A204.1 (cell line): ENCODE measurements around the gene MAP1A.
"Not testable (repeated sequence)": the region's sequence is repeated elsewhere in the genome, so short reads cannot be mapped to it uniquely, and the experiment has no call there.

Source experiments
- FAIRE-seq: peaks from 2 replicates; lab custom pipeline; 2012; peaks lifted over from hg19 to GRCh38; lab: Jason Lieb, UNC

MAP1A gene

DNA sequence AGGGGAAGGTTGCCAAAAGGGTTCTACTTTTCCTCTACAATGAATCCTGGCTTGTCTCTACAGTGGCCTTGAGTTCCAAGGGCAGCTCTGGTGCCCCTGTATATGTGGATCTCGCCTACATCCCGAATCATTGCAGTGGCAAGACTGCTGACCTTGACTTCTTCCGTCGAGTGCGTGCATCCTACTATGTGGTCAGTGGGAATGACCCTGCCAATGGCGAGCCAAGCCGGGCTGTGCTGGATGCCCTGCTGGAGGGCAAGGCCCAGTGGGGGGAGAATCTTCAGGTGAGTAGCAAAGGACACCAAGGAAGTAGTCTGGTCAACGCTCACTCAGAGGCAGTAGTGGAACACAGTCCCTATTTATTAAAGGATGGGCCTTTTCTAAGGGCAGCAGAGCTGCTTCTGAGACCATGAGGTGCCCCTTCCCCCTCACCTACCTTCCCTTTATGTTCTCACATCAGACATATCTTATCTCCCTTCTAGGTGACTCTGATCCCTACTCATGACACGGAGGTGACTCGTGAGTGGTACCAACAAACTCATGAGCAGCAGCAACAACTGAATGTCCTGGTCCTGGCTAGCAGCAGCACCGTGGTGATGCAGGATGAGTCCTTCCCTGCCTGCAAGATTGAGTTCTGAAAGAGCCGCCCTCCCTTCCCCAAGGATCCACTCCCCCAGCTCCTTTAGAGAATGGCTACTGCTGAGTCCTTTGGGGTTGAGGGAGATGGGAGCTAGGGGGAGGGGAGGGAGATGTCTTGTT is 12.4 kb downstream of the MAP1A start:
- no peak for FAIRE-seq

DNA sequence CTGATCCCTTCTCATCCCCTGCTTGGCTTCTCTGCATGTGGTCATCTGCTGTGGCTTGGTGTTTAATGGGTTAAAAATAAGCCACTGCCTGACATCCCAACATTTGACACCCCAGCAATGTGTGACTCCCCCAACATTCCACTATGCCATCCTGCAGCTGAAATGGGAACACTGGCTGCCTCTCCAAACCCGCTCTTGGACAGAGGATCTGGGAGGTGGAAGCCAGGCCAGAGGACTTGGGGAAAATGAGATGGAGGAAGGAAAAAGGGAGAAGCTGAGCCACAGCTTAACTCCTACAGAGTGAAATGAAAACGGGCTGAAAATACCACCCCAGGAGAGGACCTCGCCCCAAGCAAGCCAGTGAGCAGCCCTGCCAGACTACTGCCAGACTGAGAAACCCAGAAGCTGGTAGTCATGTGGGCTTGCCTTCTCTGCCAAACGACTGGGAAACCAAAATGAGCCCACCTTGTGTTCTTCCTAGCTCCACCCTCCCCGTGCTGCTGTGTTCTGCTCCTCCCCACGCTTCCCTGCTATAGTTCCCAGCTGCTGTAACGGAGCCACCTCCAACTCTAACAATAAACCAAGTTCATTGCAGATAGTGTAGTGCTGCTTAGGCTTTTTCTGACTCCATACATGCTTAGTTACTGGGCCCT is 13.7 kb downstream of the MAP1A start:
- no peak for FAIRE-seq

DNA sequence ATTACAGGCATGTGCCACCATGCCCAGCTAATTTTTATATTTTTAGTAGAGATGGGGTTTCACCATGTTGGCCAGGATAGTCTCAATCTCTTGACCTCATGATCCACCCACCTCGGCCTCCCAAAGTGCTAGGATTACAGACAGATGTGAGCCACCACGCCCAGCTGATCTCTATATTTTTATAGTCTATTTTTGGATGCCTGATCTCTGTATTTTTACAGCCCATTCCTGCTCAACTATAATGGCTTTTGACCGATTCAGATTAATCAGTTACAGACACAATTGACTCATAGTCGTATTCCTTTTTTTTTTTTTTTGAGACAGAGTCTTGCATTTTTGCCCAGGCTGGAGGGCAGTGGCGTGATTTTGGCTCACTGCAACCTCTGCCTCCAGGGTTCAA is 15.4 kb downstream of the MAP1A start:
- FAIRE-seq = not testable (repeated sequence)

DNA sequence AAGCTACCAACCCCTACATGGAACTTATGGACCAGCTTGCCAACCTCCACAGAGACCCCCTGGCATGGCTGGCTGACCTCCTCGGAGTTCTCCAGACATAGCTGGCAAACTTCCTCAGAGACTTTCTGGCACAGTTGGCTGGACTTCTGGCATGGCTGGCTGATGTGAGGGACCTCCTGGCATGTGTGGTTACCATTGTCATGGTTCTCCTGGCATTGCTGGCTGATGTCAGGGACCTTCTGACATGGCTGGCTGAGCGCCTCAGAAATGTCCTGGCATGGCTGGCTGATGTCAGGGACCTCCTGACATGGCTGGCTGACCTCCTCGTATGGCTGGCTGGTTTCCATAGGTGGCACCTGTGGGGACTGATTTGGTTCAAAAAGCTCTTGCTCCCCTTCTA is 17.5 kb downstream of the MAP1A start:
- no peak for FAIRE-seq

DNA sequence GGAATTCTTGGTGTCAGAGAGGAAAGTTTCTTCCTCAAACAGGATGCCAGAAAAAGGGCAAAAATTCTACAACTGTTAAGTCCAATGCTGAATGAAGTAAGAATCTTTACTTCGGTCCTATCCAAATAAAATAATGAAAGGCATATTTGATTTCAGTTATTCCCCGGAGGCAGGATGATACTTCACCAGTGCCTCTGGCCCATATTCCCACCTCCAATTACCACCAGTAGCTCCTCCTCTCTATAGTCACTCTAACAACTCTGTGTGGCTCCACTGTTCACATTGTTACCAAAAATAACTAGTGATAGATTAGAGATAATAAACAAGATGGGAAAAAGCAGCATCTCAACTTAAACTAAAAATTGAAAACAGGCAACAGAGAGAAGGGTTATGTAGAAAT is 20.7 kb downstream of the MAP1A start:
- no peak for FAIRE-seq

DNA sequence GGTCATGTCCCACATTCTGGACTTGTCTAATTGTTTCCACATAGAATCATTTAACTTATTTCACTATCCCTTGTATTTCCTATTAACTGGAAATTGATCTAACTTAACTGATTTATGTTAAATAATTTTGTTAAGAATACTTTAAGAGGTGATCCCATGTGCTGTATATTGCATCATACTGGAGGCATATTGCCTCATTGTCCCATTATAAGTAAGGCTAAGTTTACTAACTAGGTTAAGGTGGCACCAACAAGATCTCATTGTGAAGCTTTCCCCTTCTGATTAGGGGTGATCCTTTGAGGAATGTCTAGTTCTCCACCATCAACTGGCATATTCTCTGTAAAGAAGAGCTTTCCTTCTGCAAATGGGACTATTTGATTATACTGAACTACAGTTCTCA is 24.4 kb downstream of the MAP1A start:
- no peak for FAIRE-seq

DNA sequence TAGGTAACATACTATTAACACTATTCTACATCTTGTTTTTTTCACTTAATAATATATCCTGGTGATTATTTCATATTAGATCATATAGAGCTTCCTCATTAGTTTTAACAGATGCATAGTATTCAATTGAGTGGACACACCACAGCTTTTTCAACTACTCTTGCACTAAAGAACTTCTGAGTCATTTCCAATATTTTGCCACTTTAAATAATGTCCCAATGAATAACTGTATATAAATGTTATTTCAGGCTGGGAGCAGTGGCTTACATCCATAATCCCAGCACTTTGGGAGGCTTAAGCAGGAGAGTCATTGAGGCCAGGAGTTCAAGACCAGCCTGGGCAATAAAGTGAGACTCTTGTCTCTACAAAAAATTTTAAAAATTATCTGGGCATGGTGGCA is 26.9 kb downstream of the MAP1A start:
- no peak for FAIRE-seq

DNA sequence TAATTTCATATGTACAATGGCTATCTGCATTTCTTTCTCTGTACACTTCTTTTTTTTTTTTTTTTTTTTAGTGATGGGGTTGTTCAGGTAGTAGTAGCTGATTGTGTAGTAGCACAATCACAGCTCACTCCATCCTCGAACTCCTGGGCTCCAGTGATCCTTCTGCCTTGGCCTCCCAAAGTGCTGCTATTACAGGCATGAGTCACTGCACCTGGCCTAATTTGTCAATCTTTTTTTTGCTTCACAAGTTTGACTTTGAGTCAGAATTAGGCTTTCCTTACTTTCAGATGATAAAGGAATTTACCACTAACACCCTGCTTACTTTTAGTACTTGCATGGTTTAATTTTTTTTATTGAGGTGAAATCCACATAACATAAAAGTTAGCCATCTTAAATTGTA is 28.0 kb downstream of the MAP1A start:
- FAIRE-seq = no peak

DNA sequence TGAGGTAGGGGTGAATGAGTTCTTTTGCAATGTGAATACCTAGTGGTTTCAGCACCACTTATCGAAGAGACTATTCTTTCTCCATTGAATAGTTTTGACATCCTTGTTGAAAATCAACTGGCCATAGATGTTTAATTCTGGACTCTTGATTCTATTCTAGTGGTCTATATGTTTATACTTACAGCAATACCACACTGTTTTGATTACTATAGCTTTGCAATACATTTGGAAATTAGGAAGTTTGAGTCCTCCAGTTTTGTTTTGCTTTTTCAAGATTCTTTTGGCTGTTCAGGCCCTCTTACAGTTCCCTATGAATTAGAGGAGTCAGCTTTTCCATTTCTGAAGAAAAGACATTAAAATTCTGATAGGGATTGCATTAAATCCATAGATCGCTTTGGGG is 30.1 kb downstream of the MAP1A start:
- FAIRE-seq = no peak

DNA sequence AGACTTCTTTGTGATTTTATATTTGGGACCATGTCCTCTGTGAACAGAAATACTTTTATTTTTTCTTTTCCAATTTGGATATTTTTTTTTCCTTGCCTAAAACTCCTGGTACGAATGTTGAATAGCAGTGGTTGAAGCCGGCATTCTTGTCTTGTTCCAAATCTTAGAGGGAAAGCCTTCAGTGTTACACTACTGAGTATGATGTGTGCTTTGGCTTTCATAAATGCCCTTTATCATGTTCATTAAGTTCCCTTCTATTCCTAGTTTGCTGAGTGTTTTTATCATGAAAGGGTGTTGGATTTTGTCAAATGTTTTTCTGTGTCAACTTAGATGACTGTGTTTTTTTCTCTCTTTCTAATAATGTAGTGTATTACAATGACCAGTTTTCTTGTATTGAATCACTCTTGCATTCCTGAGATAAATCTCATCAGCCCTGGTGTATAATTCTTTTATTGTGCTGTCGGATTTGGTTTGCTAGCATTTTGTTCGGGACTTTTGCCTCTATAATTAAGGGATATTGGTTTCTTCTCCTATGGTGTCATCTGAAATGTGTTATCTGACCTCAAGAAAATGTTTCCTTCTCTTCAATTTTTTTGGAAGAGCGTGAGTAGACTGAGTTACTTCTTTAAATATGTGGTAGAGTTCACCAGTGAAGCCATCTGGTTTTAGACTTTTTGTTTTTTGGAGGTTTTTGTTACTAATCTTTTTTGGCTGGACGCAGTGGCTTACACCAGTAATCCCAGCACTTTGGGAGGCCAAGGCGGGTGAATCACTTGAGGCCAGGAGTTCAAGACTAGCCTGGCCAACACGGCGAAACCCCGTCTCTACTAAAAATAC is 33.3 kb downstream of the MAP1A start:
- FAIRE-seq = no peak

DNA sequence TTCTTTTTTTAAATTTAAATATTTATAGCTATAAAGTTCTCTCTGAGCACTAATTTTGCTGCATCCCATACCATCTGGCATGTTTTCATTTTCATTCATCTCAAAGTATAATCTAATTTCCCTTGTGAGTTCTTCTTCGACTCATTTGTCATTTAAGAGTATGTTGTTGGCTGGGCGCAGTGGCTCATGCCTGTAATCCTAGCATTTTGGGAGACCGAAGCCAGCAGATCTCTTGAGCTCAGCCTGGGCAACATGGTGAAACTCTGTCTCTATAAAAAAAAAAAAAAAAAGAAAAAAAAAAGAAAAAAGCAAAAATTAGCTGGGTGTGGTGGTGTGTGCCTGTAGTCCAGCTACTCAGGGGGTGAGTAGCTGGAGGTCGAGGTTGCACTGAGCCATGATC is 34.8 kb downstream of the MAP1A start:
- FAIRE-seq = no peak

DNA sequence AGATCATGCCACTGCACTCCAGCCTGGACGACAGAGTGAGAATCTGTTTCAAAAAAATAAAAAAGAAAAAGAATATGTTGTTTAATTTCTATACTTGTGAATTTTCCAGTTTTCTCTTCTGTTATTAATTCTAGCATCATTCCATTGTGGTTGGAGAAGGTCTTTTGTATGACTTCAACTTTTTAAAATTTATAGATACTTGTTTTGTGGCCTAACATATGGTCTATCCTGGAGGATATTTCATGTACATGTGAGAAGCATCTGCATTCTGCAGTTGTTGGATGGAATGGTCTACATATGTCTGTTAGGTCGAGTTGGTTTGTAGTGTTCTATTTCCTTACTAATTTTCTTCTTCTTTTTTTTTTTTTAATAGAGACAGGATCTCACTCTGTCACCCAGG is 35.6 kb downstream of the MAP1A start:
- no peak for FAIRE-seq

DNA sequence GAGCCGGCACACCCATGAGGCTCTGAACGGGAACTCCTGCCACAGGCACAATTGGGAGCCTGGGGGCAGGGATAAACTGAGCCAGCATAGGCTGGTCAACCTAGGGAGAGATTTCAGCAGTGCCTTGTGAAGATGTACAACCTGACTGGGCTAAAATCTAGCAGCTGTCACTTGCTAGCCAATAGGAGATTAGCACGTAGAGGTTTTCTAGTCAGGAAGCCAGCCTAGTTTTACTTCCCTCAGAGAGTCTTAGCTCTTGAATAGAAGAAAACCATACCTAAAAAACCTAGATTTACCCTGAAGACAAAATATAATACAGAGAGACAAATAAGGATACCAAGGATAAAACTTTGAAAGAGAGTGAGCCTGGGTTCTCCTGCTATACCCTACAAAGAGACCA is 45.3 kb downstream of the MAP1A start:
- not testable (repeated sequence) for FAIRE-seq

DNA sequence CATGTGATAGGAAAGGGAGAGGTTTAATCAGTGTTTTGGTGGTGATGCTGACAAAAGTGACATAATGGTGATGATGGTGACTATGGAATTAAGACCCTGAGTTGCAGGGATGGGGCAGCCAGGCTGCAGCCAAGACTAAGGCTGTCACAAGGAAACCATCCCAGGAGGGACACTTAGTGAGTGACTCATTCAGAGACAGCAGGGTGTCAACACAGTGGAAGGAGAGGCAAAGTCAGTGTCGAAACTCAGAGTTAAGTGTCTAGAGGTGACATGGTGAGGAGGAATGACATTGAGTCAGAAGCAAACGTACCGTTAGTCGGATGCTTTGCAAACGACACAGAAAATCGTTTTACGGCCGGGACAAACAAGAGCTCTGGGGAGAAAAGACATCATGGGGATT is 46.4 kb downstream of the MAP1A start:
- not testable (repeated sequence) for FAIRE-seq

DNA sequence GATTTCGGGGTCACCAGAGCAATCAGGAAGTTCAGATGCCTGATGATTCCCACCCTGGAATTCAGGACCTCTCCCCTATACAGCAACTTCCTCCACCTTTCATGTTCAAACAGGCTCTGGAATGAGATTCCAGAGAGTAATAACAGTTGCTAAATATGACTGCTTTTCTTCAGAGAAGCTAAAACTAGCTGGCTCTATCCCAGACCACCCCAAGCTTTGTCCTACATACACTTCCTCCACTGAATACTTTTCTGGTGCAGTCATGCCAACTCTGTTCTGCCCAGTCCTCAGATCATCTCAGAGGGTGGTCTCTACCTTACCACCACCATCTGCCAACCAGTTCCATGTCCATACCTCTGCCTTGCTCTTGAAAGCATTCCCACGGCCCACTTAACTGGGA is 49.2 kb downstream of the MAP1A start:
- not testable (repeated sequence) for FAIRE-seq

DNA sequence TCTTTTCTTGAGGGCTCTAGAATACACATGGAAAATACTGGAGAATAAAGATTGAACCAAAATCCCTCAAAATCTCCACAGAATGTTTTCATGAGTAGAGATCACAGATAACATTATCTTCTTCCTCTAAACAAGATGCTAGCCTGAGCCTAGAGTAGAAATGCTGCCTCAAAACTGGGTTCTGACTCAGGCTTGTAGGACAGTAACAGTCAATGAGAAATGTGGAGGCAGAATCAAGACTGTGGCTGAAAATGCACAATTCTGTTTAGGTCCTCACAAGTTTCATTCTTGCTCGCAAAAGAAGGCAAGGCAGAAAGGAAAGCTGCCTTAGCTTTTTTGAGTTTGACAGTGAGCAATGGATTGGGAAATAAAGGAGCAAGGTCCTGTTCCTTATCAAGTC is 57.2 kb downstream of the MAP1A start:
- not testable (repeated sequence) for FAIRE-seq
